ENCODE data around the gene ANGPTL4. TPM values are rescaled to one million over a fixed set of nuclear protein-coding genes. Genes with fewer than 3 reads are reported as not detected.

Gene ANGPTL4
- total and polyA plus RNA-seq, 9 of the 15 experiments (the other 6 are each of a cell fraction or from before 2014, with no cell fraction given), result 0.05 to 0.77 (median 0.22) TPM; not detected in 4

DNA sequence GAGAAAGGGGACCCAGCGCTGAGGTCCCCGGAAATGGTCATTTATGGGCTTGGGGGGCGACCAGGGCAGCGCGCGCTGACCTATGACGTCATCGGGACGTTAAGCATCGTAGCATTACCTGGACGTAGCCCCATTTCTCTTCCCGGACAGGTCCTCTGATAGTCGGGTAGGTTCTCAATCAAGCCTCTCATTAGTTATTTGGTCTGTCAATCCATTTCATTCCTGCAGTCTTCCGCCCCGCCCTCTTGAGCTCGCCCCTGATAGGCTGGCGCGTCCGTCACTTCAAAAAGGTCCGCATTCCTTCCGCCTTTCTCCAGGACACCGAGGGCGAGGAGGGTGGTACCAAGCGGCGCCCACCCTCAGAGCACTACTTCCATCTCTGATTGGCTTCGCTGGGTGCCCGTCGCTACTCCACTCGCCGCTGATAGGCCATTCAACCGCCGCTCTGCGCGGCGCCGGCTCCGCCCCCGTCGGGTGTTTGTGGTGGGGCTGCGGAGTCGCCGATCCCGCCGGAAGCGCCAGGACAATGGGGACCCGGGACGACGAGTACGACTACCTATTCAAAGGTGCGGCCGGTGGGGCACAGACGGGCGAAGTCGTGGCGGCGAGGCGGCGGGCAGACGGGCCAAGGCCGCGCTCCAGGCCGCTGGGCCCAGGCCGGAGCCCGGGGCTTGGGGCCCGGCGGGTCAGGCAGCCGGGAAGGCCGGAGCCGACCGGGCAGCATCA, 26.1 kb downstream of the ANGPTL4 start, which contains the start of gene RAB11B (continued):
- TF ChIP-seq ZNF449 (CRISPR knock-in tag; IDR thresholded peaks at IDR 0.05) (peak; percentile 70; the same call in 1 of the 2 replicates), MBD2 (IDR thresholded peaks at IDR 0.05; ENCODE audit: borderline replicate concordance, low read depth) (peak; percentile 99), MNT (conservative IDR thresholded peaks at IDR 0.05) (peak in 1 of 2 experiments; percentile 78), AFF4 (CRISPR knock-in tag; IDR thresholded peaks at IDR 0.05) (peak; percentile 29; the same call in 1 of the 2 replicates), XRCC5 (IDR thresholded peaks at IDR 0.05; ENCODE audit: low read depth, low read length) (0 out of 2 replicates have a peak, but pooled peaks have one; percentile 29), BRD9 (IDR thresholded peaks at IDR 0.05; ENCODE audit: low read depth, partially characterized antibody) (peak; percentile 5), CREB5 (CRISPR knock-in tag; IDR thresholded peaks at IDR 0.05) (peak; percentile 87; the same call in 1 of the 2 replicates), RBBP5 (IDR thresholded peaks at IDR 0.05; ENCODE audit: borderline replicate concordance, insufficient read depth, low read length, poor library complexity, severe bottlenecking) (peak; percentile 81), SP1 (CRISPR knock-in tag; IDR thresholded peaks at IDR 0.05) (peak; percentile 94), KHSRP (IDR thresholded peaks at IDR 0.05) (peak; percentile 99), NFRKB (IDR thresholded peaks at IDR 0.05; ENCODE audit: low read depth) (0 out of 2 replicates have a peak, but pooled peaks have one; percentile 37), CBFA2T3 (IDR thresholded peaks at IDR 0.05) (no peak; the same call in 1 of the 2 replicates), ATF1 (CRISPR knock-in tag; IDR thresholded peaks at IDR 0.05) (peak; percentile 91), ATF1 (tag; IDR thresholded peaks at IDR 0.05) (peak; percentile 100), ZNF589 (CRISPR knock-in tag; IDR thresholded peaks at IDR 0.05; ENCODE audit: low read depth) (no peak), ZNF431 (CRISPR knock-in tag; IDR thresholded peaks at IDR 0.05) (peak; percentile 52; the same call in 1 of the 2 replicates)
- TF ChIP-seq, protein P1, sequence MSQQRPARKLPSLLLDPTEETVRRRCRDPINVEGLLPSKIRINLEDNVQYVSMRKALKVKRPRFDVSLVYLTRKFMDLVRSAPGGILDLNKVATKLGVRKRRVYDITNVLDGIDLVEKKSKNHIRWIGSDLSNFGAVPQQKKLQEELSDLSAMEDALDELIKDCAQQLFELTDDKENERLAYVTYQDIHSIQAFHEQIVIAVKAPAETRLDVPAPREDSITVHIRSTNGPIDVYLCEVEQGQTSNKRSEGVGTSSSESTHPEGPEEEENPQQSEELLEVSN (IDR thresholded peaks at IDR 0.05; ENCODE audit: borderline replicate concordance in 1 of 2, extremely low read depth in 1 of 2, insufficient read depth in 1 of 2, insufficient read length in 1 of 2, low read depth in 1 of 2, low read length in 1 of 2, poor library complexity in 1 of 2, severe bottlenecking in 1 of 2), result peak in 1 of 2 experiments; percentile 7
